Esophagus squamous epithelium (tissue), 4 donors: ENCODE results near the gene ADAMTS13.

Experiments used
- POLR2A ChIP-seq, 4 donors: fragments of 450-650 bp; IDR thresholded peaks; one replicate each; pipeline ENCODE4 v1.6.1; 2017; ENCODE audit warnings: antibody characterized with exemption in 4 of 4, mild to moderate bottlenecking in 4 of 4, moderate library complexity in 3 of 4
- TF ChIP-seq, protein P1 (sequence below), 6 experiments: fragments of 450-650 bp in 4 of 6; fragments of 200-600 bp in 2 of 6; sonication (generic) in 2 of 6; IDR thresholded peaks; one replicate each; pipeline ENCODE4 v1.5.1; 2016 to 2019; ENCODE audit warnings: antibody characterized with exemption in 6 of 6, mild to moderate bottlenecking in 4 of 6, moderate library complexity in 4 of 6

DNA sequence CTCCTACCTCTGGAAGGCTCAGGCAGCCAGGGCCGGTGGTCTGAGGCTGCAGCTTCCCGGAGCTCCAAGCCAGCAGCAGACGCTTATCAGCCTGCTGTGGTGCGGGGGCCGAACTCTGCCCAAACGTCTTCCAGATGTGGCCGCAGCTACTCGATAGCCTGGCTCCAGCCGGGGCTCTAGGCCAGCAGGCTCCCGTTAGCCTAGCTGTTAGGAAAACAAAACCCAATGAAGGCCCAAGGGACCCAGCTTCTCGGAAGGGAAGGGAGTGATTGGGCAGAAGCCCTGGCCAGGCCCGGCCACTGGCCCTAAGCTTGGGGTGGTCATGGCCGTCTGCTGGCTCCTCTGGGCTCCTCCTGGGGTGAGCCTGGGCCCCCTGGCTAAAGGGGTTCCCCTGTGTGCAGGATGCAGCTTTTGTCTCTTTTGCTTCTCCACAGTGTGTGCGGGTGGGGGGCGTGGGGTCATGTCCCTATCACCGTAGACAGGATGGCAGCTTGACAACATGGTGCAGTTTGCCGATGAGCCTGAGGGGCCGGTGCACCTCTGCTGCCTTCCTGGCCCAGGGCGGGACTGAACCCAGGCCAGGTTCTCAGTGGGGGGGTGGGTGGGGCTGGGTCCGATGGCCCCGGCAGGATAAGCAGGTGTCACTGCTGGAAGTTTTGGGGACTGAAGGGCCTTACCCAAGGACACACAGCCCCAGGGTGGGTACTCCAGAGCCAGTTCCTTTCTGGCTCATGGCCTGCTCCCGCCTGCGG, 83.9 kb downstream of the ADAMTS13 start:
- TF ChIP-seq, protein P1, sequence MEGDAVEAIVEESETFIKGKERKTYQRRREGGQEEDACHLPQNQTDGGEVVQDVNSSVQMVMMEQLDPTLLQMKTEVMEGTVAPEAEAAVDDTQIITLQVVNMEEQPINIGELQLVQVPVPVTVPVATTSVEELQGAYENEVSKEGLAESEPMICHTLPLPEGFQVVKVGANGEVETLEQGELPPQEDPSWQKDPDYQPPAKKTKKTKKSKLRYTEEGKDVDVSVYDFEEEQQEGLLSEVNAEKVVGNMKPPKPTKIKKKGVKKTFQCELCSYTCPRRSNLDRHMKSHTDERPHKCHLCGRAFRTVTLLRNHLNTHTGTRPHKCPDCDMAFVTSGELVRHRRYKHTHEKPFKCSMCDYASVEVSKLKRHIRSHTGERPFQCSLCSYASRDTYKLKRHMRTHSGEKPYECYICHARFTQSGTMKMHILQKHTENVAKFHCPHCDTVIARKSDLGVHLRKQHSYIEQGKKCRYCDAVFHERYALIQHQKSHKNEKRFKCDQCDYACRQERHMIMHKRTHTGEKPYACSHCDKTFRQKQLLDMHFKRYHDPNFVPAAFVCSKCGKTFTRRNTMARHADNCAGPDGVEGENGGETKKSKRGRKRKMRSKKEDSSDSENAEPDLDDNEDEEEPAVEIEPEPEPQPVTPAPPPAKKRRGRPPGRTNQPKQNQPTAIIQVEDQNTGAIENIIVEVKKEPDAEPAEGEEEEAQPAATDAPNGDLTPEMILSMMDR (IDR thresholded peaks at IDR 0.05) = no peak
- no peak for TF ChIP-seq POLR2A (IDR thresholded peaks at IDR 0.05)
